ENCODE data around the gene CASP4. TPM values are rescaled to one million over a fixed set of nuclear protein-coding genes. Genes with fewer than 3 reads are reported as not detected.
"Not testable (repeated sequence)": the region's sequence is repeated elsewhere in the genome, so short reads cannot be mapped to it uniquely, and the experiment has no call there.

CASP4 gene
- total RNA-seq, 2 experiments from 2014 or later, result 102 to 111 TPM

GRCh38 chr11:104979839-104980238 lies 11.5 kb upstream of the CASP4 start:
- Mint-ChIP-seq H3K4me3 (no peak overlapping the region), H3K27ac (no peak overlapping the region), H3K4me1 (ENCODE audit: low read depth) (no peaks in the 10 kb centered on the region), H3K9me3 (ENCODE audit: insufficient read depth) (peaks cover under 1% of the 10 kb centered on the region), H3K27me3 (ENCODE audit: low read depth) (no peaks in the 10 kb centered on the region), H3K36me3 (ENCODE audit: low read depth) (peaks cover 2% of the 10 kb centered on the region)
- DNase-seq, result no peak
- no peak for ATAC-seq
- ChIA-PET CTCF (no interaction called here), POLR2A (no interaction called here)

GRCh38 chr11:104973616-104974015 lies 5.2 kb upstream of the CASP4 start:
- Mint-ChIP-seq H3K36me3 (ENCODE audit: low read depth) (peaks cover 14% of the 10 kb centered on the region), H3K27ac (no peak overlapping the region), H3K4me3 (no peak overlapping the region), H3K9me3 (ENCODE audit: insufficient read depth) (peaks cover 28% of the 10 kb centered on the region), H3K27me3 (ENCODE audit: low read depth) (no peaks in the 10 kb centered on the region), H3K4me1 (ENCODE audit: low read depth) (peaks cover 4% of the 10 kb centered on the region)
- ChIA-PET POLR2A (no interaction called here), CTCF (no interaction called here)
- ATAC-seq (no peak), DNase-seq (no peak)

GRCh38 chr11:104972924-104973323 lies 4.5 kb upstream of the CASP4 start:
- CTCF ChIA-PET; POLR2A ChIA-PET; H3K4me3 Mint-ChIP-seq; ATAC-seq; H3K27ac Mint-ChIP-seq; H3K27me3 Mint-ChIP-seq (ENCODE audit: low read depth); H3K4me1 Mint-ChIP-seq (ENCODE audit: low read depth); DNase-seq: not testable (repeated sequence)
- H3K36me3 Mint-ChIP-seq (ENCODE audit: low read depth), result peaks cover 19% of the 10 kb centered on the region
- peaks cover 28% of the 10 kb centered on the region for H3K9me3 Mint-ChIP-seq (ENCODE audit: insufficient read depth)

GRCh38 chr11:104970756-104971155 lies 2.4 kb upstream of the CASP4 start:
- ChIA-PET POLR2A (no interaction called here), CTCF (interaction anchor here (0.9 kb wide), 1 partner anchor 10 kb away, joined by 3 read pairs; no protein-coding TSS in a partner anchor)
- ATAC-seq, result no peak
- no peak overlapping the region for H3K4me3 Mint-ChIP-seq
- peaks cover 29% of the 10 kb centered on the region for H3K36me3 Mint-ChIP-seq (ENCODE audit: low read depth)
- peaks cover 28% of the 10 kb centered on the region for H3K9me3 Mint-ChIP-seq (ENCODE audit: insufficient read depth)
- H3K27me3 Mint-ChIP-seq (ENCODE audit: low read depth), result no peaks in the 10 kb centered on the region
- peaks cover 18% of the 10 kb centered on the region for H3K4me1 Mint-ChIP-seq (ENCODE audit: low read depth)
- no peak for DNase-seq
- no peak overlapping the region for H3K27ac Mint-ChIP-seq

GRCh38 chr11:104968856-104969776 lies 742 bp upstream of the CASP4 start:
- H3K36me3 Mint-ChIP-seq (ENCODE audit: low read depth), result peaks cover 42% of the 10 kb centered on the region
- DNase-seq (no peak), ATAC-seq (peak; percentile 16)
- H3K4me3 Mint-ChIP-seq, result peak overlapping the region; percentile 92
- no peaks in the 10 kb centered on the region for H3K27me3 Mint-ChIP-seq (ENCODE audit: low read depth)
- ChIA-PET POLR2A (interaction anchor here (0.6 to 0.8 kb wide), 2 partner anchors 10 to 198 kb away, joined by 3 to 4 read pairs; no protein-coding TSS in a partner anchor), CTCF (interaction anchor here (1.0 to 1.5 kb wide), 4 partner anchors 12 to 22 kb away, joined by 3 to 5 read pairs (median 4); no protein-coding TSS in a partner anchor)
- peak overlapping the region; percentile 94 for H3K27ac Mint-ChIP-seq
- peaks cover 27% of the 10 kb centered on the region for H3K4me1 Mint-ChIP-seq (ENCODE audit: low read depth)
- H3K9me3 Mint-ChIP-seq (ENCODE audit: insufficient read depth), result peaks cover 33% of the 10 kb centered on the region

- H3K9me3 Mint-ChIP-seq (ENCODE audit: insufficient read depth), result peaks cover 28% of the 10 kb centered on the region
- ATAC-seq (peak; percentile 37), DNase-seq (no peak)
- H3K4me1 Mint-ChIP-seq (ENCODE audit: low read depth), result peaks cover 28% of the 10 kb centered on the region
- H3K4me3 Mint-ChIP-seq, result peak overlapping the region; percentile 92
- H3K36me3 Mint-ChIP-seq (ENCODE audit: low read depth), result peaks cover 45% of the 10 kb centered on the region
- peak overlapping the region; percentile 94 for H3K27ac Mint-ChIP-seq
- CTCF ChIA-PET, result interaction anchor here (0.8 to 1.5 kb wide), 6 partner anchors 10 to 70 kb away, joined by 3 to 6 read pairs (median 4); partner anchors contain the start of gene CASP12
- no peaks in the 10 kb centered on the region for H3K27me3 Mint-ChIP-seq (ENCODE audit: low read depth)
- POLR2A ChIA-PET, result no interaction called here
Observed at GRCh38 chr11:104967534-104968354, 630 bp downstream of the CASP4 start.

- Mint-ChIP-seq H3K4me1 (ENCODE audit: low read depth) (peaks cover 28% of the 10 kb centered on the region), H3K27ac (peak overlapping the region; percentile 17), H3K27me3 (ENCODE audit: low read depth) (no peaks in the 10 kb centered on the region), H3K36me3 (ENCODE audit: low read depth) (peaks cover 61% of the 10 kb centered on the region), H3K4me3 (no peak overlapping the region), H3K9me3 (ENCODE audit: insufficient read depth) (peaks cover 21% of the 10 kb centered on the region)
- no peak for DNase-seq
- ChIA-PET POLR2A (no interaction called here), CTCF (interaction anchor here (0.8 kb wide), 1 partner anchor 19 kb away, joined by 3 read pairs; no protein-coding TSS in a partner anchor)
- no peak for ATAC-seq
Observed at GRCh38 chr11:104965735-104966134, 2.6 kb downstream of the CASP4 start.

- no peak overlapping the region for H3K27ac Mint-ChIP-seq
- no peak overlapping the region for H3K4me3 Mint-ChIP-seq
- peaks cover 28% of the 10 kb centered on the region for H3K4me1 Mint-ChIP-seq (ENCODE audit: low read depth)
- CTCF ChIA-PET, result no interaction called here
- peaks cover 70% of the 10 kb centered on the region for H3K36me3 Mint-ChIP-seq (ENCODE audit: low read depth)
- peaks cover 21% of the 10 kb centered on the region for H3K9me3 Mint-ChIP-seq (ENCODE audit: insufficient read depth)
- ATAC-seq (no peak), DNase-seq (no peak)
- POLR2A ChIA-PET, result no interaction called here
- no peaks in the 10 kb centered on the region for H3K27me3 Mint-ChIP-seq (ENCODE audit: low read depth)
Observed at GRCh38 chr11:104964247-104964646, 4.1 kb downstream of the CASP4 start.

- CTCF ChIA-PET, result interaction anchor here (1.7 kb wide), 1 partner anchor 16 kb away, joined by 5 read pairs; no protein-coding TSS in a partner anchor
- H3K4me3 Mint-ChIP-seq, result no peak overlapping the region
Observed at GRCh38 chr11:104962852-104963251, 5.5 kb downstream of the CASP4 start.

GRCh38 chr11:104957280-104957679 lies 11.1 kb downstream of the CASP4 start:
- peaks cover 79% of the 10 kb centered on the region for H3K36me3 Mint-ChIP-seq (ENCODE audit: low read depth)
- peaks cover 12% of the 10 kb centered on the region for H3K4me1 Mint-ChIP-seq (ENCODE audit: low read depth)
- no peak for ATAC-seq
- H3K27ac Mint-ChIP-seq, result no peak overlapping the region
- ChIA-PET POLR2A (no interaction called here), CTCF (interaction anchor here (1.3 kb wide), 1 partner anchor 10 kb away, joined by 3 read pairs; the partner anchor contains the start of gene CASP4)
- no peaks in the 10 kb centered on the region for H3K9me3 Mint-ChIP-seq (ENCODE audit: insufficient read depth)
- H3K4me3 Mint-ChIP-seq, result no peak overlapping the region
- H3K27me3 Mint-ChIP-seq (ENCODE audit: low read depth), result no peaks in the 10 kb centered on the region
- no peak for DNase-seq

More at GRCh38 chr11:104962852-104963251, 5.5 kb downstream of the CASP4 start:
- DNase-seq (no peak), ATAC-seq (no peak)
- H3K4me1 Mint-ChIP-seq (ENCODE audit: low read depth), result peaks cover 24% of the 10 kb centered on the region
- H3K9me3 Mint-ChIP-seq (ENCODE audit: insufficient read depth), result peaks cover 21% of the 10 kb centered on the region
- POLR2A ChIA-PET, result no interaction called here
- no peaks in the 10 kb centered on the region for H3K27me3 Mint-ChIP-seq (ENCODE audit: low read depth)
- peaks cover 77% of the 10 kb centered on the region for H3K36me3 Mint-ChIP-seq (ENCODE audit: low read depth)
- no peak overlapping the region for H3K27ac Mint-ChIP-seq

GRCh38 chr11:104956528-104956927 lies 11.8 kb downstream of the CASP4 start:
- no peak overlapping the region for H3K27ac Mint-ChIP-seq
- CTCF ChIA-PET, result no interaction called here
- peaks cover 79% of the 10 kb centered on the region for H3K36me3 Mint-ChIP-seq (ENCODE audit: low read depth)
- H3K27me3 Mint-ChIP-seq (ENCODE audit: low read depth), result no peaks in the 10 kb centered on the region
- no peak for ATAC-seq
- DNase-seq, result no peak
- H3K4me1 Mint-ChIP-seq (ENCODE audit: low read depth), result peaks cover 12% of the 10 kb centered on the region
- no peaks in the 10 kb centered on the region for H3K9me3 Mint-ChIP-seq (ENCODE audit: insufficient read depth)
- H3K4me3 Mint-ChIP-seq, result no peak overlapping the region
- POLR2A ChIA-PET, result no interaction called here

All from activated CD8-positive, alpha-beta T cell treated with anti-CD3 and anti-CD28 coated beads, Interleukin-2, amount 10 ng/mL, durations not matched to agents 7 days and 5 days (primary cell).